ENCODE measurements around the gene LRFN5.

LRFN5 gene

DNA sequence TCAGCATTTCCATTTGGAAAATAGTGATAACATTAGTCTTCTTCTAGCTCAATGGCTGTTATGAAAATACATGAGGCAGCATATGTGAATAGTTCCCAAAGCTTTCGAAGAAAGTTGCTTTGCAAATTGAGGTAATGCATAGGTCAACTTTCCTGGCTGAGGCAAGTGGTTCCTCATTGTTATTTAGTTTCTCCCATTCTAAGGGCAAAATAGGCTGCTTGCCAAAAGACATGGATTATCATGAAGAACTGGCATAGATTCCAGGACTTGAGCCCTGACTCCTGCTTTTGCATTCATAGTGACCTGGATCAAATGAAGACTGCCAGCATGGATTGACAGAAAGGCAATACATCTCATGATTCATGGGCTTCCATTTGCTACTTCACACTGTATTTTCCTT, 35.7 kb downstream of the LRFN5 start:
- TF ChIP-seq CTCF (IDR thresholded peaks at IDR 0.05; ENCODE audit: extremely low read depth, missing control alignments) = no peak
- DNase-seq (ENCODE audit: low spot score) = no peak

GRCh38 chr14:41642789-41643188, 36.1 kb downstream of the LRFN5 start:
- TF ChIP-seq CTCF (IDR thresholded peaks at IDR 0.05; ENCODE audit: extremely low read depth, missing control alignments) = no peak
- no peak for DNase-seq (ENCODE audit: low spot score)

DNA sequence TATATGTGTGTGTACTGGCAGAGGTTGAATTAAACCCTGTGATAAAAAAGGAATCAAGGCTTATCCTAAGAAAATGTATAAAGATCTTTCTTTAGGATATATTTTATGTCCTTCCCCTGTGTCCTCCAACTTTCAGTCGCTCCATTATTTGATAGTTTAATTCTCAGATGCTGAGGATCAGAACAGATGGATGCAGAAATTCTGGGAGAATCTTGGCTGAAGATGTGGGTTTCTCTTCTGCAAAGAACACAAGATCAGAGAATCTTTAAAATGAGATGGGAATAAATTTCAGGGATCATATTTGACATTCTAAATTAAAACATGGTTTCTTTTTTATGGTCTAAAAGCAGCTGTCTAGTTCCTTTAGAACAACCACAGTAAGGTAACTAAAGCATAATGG, 37.9 kb downstream of the LRFN5 start:
- no peak for TF ChIP-seq CTCF (IDR thresholded peaks at IDR 0.05; ENCODE audit: extremely low read depth, missing control alignments)
- no peak for DNase-seq (ENCODE audit: low spot score)

DNA sequence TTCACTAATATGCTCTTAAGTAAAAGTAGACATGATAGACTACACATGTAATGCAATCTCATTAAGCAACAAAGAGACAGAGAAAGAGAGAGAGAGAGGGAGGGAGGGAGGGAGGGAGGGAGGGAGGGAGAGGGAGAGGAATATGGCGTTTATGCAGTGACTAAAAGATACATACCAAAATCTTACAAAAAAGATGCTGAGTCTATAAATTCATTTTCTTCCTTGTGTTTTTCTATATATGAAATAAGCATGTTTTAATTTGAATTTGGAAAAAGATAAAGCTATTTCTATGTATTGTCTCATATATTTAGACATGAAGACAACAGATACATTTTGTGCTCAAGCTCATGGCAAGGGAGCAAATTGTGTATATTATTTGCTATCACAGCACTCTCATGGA, 44.1 kb downstream of the LRFN5 start:
- DNase-seq (ENCODE audit: low spot score) = no peak
- TF ChIP-seq CTCF (IDR thresholded peaks at IDR 0.05; ENCODE audit: extremely low read depth, missing control alignments) = no peak

- no peak for TF ChIP-seq CTCF (IDR thresholded peaks at IDR 0.05; ENCODE audit: extremely low read depth, missing control alignments)
- no peak for DNase-seq (ENCODE audit: low spot score)
These were observed 47.5 kb downstream of the LRFN5 start for GRCh38 chr14:41654196-41654595.

DNA sequence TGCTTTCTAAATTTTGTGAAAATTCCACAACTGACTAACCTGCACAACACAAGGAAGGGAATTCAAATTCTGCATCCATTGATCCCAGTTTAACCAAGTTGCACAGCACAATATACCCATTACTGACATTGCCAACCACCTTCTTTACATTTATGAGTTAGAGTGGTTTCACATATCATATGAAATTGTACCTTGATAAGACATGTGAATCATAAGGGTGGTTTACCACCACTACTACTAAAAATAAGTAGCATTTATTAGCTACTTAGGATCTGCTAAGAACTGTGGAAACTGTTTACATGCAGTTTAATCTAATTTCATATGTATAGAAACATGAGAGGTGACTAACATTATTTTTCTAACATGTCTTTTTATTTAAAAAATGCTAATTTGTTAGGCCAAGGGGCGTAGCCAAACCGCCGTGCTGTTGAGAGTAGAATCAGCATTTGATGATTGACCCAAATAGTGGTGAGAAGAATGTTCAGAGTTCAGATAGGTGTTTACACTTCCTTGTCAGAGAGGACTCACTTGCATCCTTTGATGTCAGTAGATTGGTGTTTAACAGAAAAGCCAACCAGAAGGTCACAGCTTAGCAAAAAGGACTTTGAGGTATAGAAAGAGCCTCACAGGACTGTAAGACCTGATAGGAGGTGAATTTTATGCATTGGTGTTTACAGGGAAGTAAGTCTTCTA, 56.2 kb downstream of the LRFN5 start:
- no peak for DNase-seq (ENCODE audit: low spot score)
- TF ChIP-seq CTCF (IDR thresholded peaks at IDR 0.05; ENCODE audit: extremely low read depth, missing control alignments) = no peak

- TF ChIP-seq CTCF (IDR thresholded peaks at IDR 0.05; ENCODE audit: extremely low read depth, missing control alignments) = no peak
- no peak for DNase-seq (ENCODE audit: low spot score)
These were observed 56.8 kb downstream of the LRFN5 start for GRCh38 chr14:41663473-41663850.
